Measurements from ENCODE around the gene ZNF516.

DNA sequence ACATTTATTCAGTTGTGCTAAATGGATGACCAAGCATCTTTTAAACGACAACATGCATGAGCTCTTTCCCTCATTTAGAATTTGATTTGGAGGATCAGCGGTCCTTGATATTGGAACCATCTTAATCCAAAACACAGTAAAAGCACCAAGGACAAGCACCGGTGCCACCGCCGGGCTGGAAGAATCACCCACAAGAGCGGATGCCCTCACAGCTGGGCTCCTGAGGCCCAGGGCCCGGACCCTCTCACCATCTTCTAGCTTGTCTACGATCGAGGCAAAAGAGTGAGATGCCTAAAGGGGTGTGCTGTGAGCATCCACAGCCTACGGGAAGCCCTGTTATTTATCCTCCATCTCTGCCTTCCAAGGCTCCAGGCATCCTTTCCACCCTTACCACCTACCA lies 129.5 kb downstream of the ZNF516 start:
- TF ChIP-seq POLR2A (IDR thresholded peaks at IDR 0.05; ENCODE audit: low read depth, low read length) = no peak
- no peak for TF ChIP-seq POLR2AphosphoS5 (IDR thresholded peaks at IDR 0.05; ENCODE audit: low read depth, low read length)
- TF ChIP-seq TAF1 (IDR thresholded peaks at IDR 0.05; ENCODE audit: borderline replicate concordance, low read depth, low read length) = no peak

All from GM12892 (cell line).